ENCODE results near the gene AASDH. TPM values are rescaled to one million over a fixed set of nuclear protein-coding genes. Genes with fewer than 3 reads are reported as not detected.
A peak's percentile ranks its signal among the peaks of the same experiment; 100 is the strongest.

AASDH gene
- total RNA-seq, 1 donor from 2014 or later, result 7.3 TPM

GRCh38 chr4:56307423-56307822 is 79.9 kb downstream of the AASDH start:
- H3K36me3 Mint-ChIP-seq (ENCODE audit: low read depth, unreplicated experiment), result no peaks in the 10 kb centered on the region
- no peak overlapping the region for H2AFZ ChIP-seq (ENCODE audit: low read depth, low read length)
- peaks cover 9% of the 10 kb centered on the region for H3K4me1 ChIP-seq (ENCODE audit: insufficient read depth, low read length)
- H3K9ac ChIP-seq (ENCODE audit: low read length), result no peak overlapping the region
- DNase-seq (ENCODE audit: low read depth) (peak; percentile 25), FAIRE-seq (no peak)
- H3K4me3 Mint-ChIP-seq (ENCODE audit: unreplicated experiment), result no peak overlapping the region
- no peak overlapping the region for H3K27ac ChIP-seq (ENCODE audit: low read depth, low read length)
- peaks cover 5% of the 10 kb centered on the region for H3K4me1 Mint-ChIP-seq (ENCODE audit: low read depth, unreplicated experiment)
- H3K79me2 ChIP-seq (ENCODE audit: insufficient read depth, low read length), result no peaks in the 10 kb centered on the region
- no peaks in the 10 kb centered on the region for H3K27me3 ChIP-seq (ENCODE audit: insufficient read depth, low read length)
- TF ChIP-seq CTCF (IDR thresholded peaks at IDR 0.05; ENCODE audit: insufficient read depth, low read depth, low read length), result no peak
- TF ChIP-seq EZH2 (IDR thresholded peaks at IDR 0.05; ENCODE audit: insufficient read depth, low read length), result no peak
- no peaks in the 10 kb centered on the region for H3K27me3 Mint-ChIP-seq (ENCODE audit: low read depth, unreplicated experiment)
- H3K4me2 ChIP-seq (ENCODE audit: low read length), result no peak overlapping the region
- H3K27ac Mint-ChIP-seq (ENCODE audit: unreplicated experiment), result peak overlapping the region; percentile 59
- H3K9me3 Mint-ChIP-seq (ENCODE audit: unreplicated experiment), result no peaks in the 10 kb centered on the region
- H3K4me3 ChIP-seq (ENCODE audit: insufficient read depth, low read depth, low read length), result no peak overlapping the region
- no peaks in the 10 kb centered on the region for H4K20me1 ChIP-seq (ENCODE audit: insufficient read depth, low read length)
- H3K36me3 ChIP-seq (ENCODE audit: insufficient read depth, low read length), result no peaks in the 10 kb centered on the region
- H3K9me3 ChIP-seq (ENCODE audit: insufficient read depth, low read depth, low read length), result no peaks in the 10 kb centered on the region

GRCh38 chr4:56305390-56305789 is 81.9 kb downstream of the AASDH start:
- Histone ChIP-seq H3K27me3 (ENCODE audit: insufficient read depth, low read length) (no peaks in the 10 kb centered on the region), H3K27ac (ENCODE audit: low read depth, low read length) (no peak overlapping the region), H3K9me3 (ENCODE audit: insufficient read depth, low read depth, low read length) (no peaks in the 10 kb centered on the region), H3K79me2 (ENCODE audit: insufficient read depth, low read length) (no peaks in the 10 kb centered on the region), H4K20me1 (ENCODE audit: insufficient read depth, low read length) (no peaks in the 10 kb centered on the region), H3K4me3 (ENCODE audit: insufficient read depth, low read depth, low read length) (no peak overlapping the region), H3K9ac (ENCODE audit: low read length) (no peak overlapping the region), H3K4me1 (ENCODE audit: insufficient read depth, low read length) (peaks cover 15% of the 10 kb centered on the region), H3K4me2 (ENCODE audit: low read length) (peak overlapping the region; percentile 13), H2AFZ (ENCODE audit: low read depth, low read length) (no peak overlapping the region), H3K36me3 (ENCODE audit: insufficient read depth, low read length) (no peaks in the 10 kb centered on the region)
- no peaks in the 10 kb centered on the region for H3K36me3 Mint-ChIP-seq (ENCODE audit: low read depth, unreplicated experiment)
- peaks cover 5% of the 10 kb centered on the region for H3K4me1 Mint-ChIP-seq (ENCODE audit: low read depth, unreplicated experiment)
- no peaks in the 10 kb centered on the region for H3K27me3 Mint-ChIP-seq (ENCODE audit: low read depth, unreplicated experiment)
- no peaks in the 10 kb centered on the region for H3K9me3 Mint-ChIP-seq (ENCODE audit: unreplicated experiment)
- TF ChIP-seq EZH2 (IDR thresholded peaks at IDR 0.05; ENCODE audit: insufficient read depth, low read length), result no peak
- no peak for TF ChIP-seq CTCF (IDR thresholded peaks at IDR 0.05; ENCODE audit: insufficient read depth, low read depth, low read length)
- no peak overlapping the region for H3K4me3 Mint-ChIP-seq (ENCODE audit: unreplicated experiment)
- no peak for DNase-seq (ENCODE audit: low read depth)
- FAIRE-seq, result no peak
- H3K27ac Mint-ChIP-seq (ENCODE audit: unreplicated experiment), result no peak overlapping the region

GRCh38 chr4:56303921-56304320 is 83.4 kb downstream of the AASDH start:
- no peaks in the 10 kb centered on the region for H3K9me3 ChIP-seq (ENCODE audit: insufficient read depth, low read depth, low read length)
- Mint-ChIP-seq H3K4me1 (ENCODE audit: low read depth, unreplicated experiment) (peaks cover 5% of the 10 kb centered on the region), H3K27me3 (ENCODE audit: low read depth, unreplicated experiment) (no peaks in the 10 kb centered on the region), H3K4me3 (ENCODE audit: unreplicated experiment) (no peak overlapping the region), H3K36me3 (ENCODE audit: low read depth, unreplicated experiment) (no peaks in the 10 kb centered on the region), H3K9me3 (ENCODE audit: unreplicated experiment) (no peaks in the 10 kb centered on the region), H3K27ac (ENCODE audit: unreplicated experiment) (no peak overlapping the region)
- H3K9ac ChIP-seq (ENCODE audit: low read length), result no peak overlapping the region
- no peaks in the 10 kb centered on the region for H3K27me3 ChIP-seq (ENCODE audit: insufficient read depth, low read length)
- peaks cover 15% of the 10 kb centered on the region for H3K4me1 ChIP-seq (ENCODE audit: insufficient read depth, low read length)
- no peaks in the 10 kb centered on the region for H3K36me3 ChIP-seq (ENCODE audit: insufficient read depth, low read length)
- H3K79me2 ChIP-seq (ENCODE audit: insufficient read depth, low read length), result no peaks in the 10 kb centered on the region
- no peak for DNase-seq (ENCODE audit: low read depth)
- no peak overlapping the region for H3K4me2 ChIP-seq (ENCODE audit: low read length)
- no peak overlapping the region for H2AFZ ChIP-seq (ENCODE audit: low read depth, low read length)
- no peak for TF ChIP-seq EZH2 (IDR thresholded peaks at IDR 0.05; ENCODE audit: insufficient read depth, low read length)
- TF ChIP-seq CTCF (IDR thresholded peaks at IDR 0.05; ENCODE audit: insufficient read depth, low read depth, low read length), result no peak
- no peak overlapping the region for H3K27ac ChIP-seq (ENCODE audit: low read depth, low read length)
- no peak for FAIRE-seq
- H3K4me3 ChIP-seq (ENCODE audit: insufficient read depth, low read depth, low read length), result no peak overlapping the region
- no peaks in the 10 kb centered on the region for H4K20me1 ChIP-seq (ENCODE audit: insufficient read depth, low read length)
